SKM-1 (cell line): ENCODE measurements around the gene MAL.

Experiments used
- DNase-seq: peaks from one replicate; lab custom pipeline; 2025; ENCODE audit not compliant: unreplicated experiment; lab: John Stamatoyannopoulos, UW

MAL gene

GRCh38 chr2:95047629-95048510, 22.4 kb downstream of the MAL start:
- DNase-seq, result no peak

GRCh38 chr2:95048825-95049682, 23.5 kb downstream of the MAL start:
- no peak for DNase-seq

GRCh38 chr2:95049683-95049955, 24.1 kb downstream of the MAL start:
- no peak for DNase-seq

- no peak for DNase-seq
Measured at GRCh38 chr2:95049961-95050360, 24.5 kb downstream of the MAL start.

GRCh38 chr2:95050385-95051300, 25.1 kb downstream of the MAL start:
- DNase-seq, result no peak

- no peak for DNase-seq
Measured at GRCh38 chr2:95051626-95052025, 26.1 kb downstream of the MAL start.

GRCh38 chr2:95052307-95052706, 26.8 kb downstream of the MAL start:
- no peak for DNase-seq

- DNase-seq, result no peak
Measured at GRCh38 chr2:95052804-95053479, 27.4 kb downstream of the MAL start.

GRCh38 chr2:95053543-95053942, 28.0 kb downstream of the MAL start:
- no peak for DNase-seq

- DNase-seq, result no peak
Measured at GRCh38 chr2:95054016-95054415, 28.5 kb downstream of the MAL start.

GRCh38 chr2:95055262-95055661, 29.8 kb downstream of the MAL start:
- no peak for DNase-seq

GRCh38 chr2:95056044-95056443, 30.5 kb downstream of the MAL start:
- no peak for DNase-seq

- no peak for DNase-seq
Measured at GRCh38 chr2:95056461-95057459, 31.3 kb downstream of the MAL start.

GRCh38 chr2:95057535-95058370, 32.2 kb downstream of the MAL start:
- DNase-seq, result no peak

GRCh38 chr2:95058466-95058988, 33.0 kb downstream of the MAL start:
- no peak for DNase-seq

GRCh38 chr2:95058989-95059641, 33.6 kb downstream of the MAL start:
- DNase-seq, result no peak

- DNase-seq, result no peak
Measured at GRCh38 chr2:95059656-95060370, 34.3 kb downstream of the MAL start.
